Measurements from ENCODE around the gene PRPSAP1.

PRPSAP1 gene

GRCh38 chr17:76356803-76357456 is 3.2 kb upstream of the PRPSAP1 start:
- H3K27me3 ChIP-seq (replicated peaks): no peaks in the 10 kb centered on the region
- no peaks in the 10 kb centered on the region for H3K36me3 ChIP-seq (replicated peaks)
- DNase-seq: no peak
- H3K4me3 ChIP-seq (ENCODE audit: low read depth, low read length): no peak overlapping the region
- H3K27ac ChIP-seq: no peak overlapping the region
- in situ Hi-C loops (cut with HindIII; ENCODE audit: low pct_ligation_motif_present, low sequenced_read_pairs): no loop called here
- no peak for TF ChIP-seq CTCF (IDR thresholded peaks at IDR 0.05; ENCODE audit: low read depth, low read length, missing control alignments)

- H3K27ac ChIP-seq: no peak overlapping the region
- no peak for TF ChIP-seq CTCF (IDR thresholded peaks at IDR 0.05; ENCODE audit: low read depth, low read length, missing control alignments)
- no peaks in the 10 kb centered on the region for H3K36me3 ChIP-seq (replicated peaks)
- H3K27me3 ChIP-seq (replicated peaks): no peaks in the 10 kb centered on the region
- DNase-seq: no peak
- H3K4me3 ChIP-seq (ENCODE audit: low read depth, low read length): no peak overlapping the region
- in situ Hi-C loops (cut with HindIII; ENCODE audit: low pct_ligation_motif_present, low sequenced_read_pairs): no loop called here
Observed at GRCh38 chr17:76354747-76355310, 1.1 kb upstream of the PRPSAP1 start.

- no peak for TF ChIP-seq CTCF (IDR thresholded peaks at IDR 0.05; ENCODE audit: low read depth, low read length, missing control alignments)
- H3K27ac ChIP-seq: peak overlapping the region; percentile 97
- no peaks in the 10 kb centered on the region for H3K36me3 ChIP-seq (replicated peaks)
- in situ Hi-C loops (cut with HindIII; ENCODE audit: low pct_ligation_motif_present, low sequenced_read_pairs): no loop called here
- H3K4me3 ChIP-seq (ENCODE audit: low read depth, low read length): peak overlapping the region; percentile 86
- no peak for DNase-seq
- no peaks in the 10 kb centered on the region for H3K27me3 ChIP-seq (replicated peaks)
Observed at GRCh38 chr17:76354317-76354729, 607 bp upstream of the PRPSAP1 start.

GRCh38 chr17:76353004-76353598 is 615 bp downstream of the PRPSAP1 start:
- H3K4me3 ChIP-seq (ENCODE audit: low read depth, low read length): peak overlapping the region; percentile 86
- TF ChIP-seq CTCF (IDR thresholded peaks at IDR 0.05; ENCODE audit: low read depth, low read length, missing control alignments): no peak
- in situ Hi-C loops (cut with HindIII; ENCODE audit: low pct_ligation_motif_present, low sequenced_read_pairs): no loop called here
- no peaks in the 10 kb centered on the region for H3K27me3 ChIP-seq (replicated peaks)
- peak overlapping the region; percentile 97 for H3K27ac ChIP-seq
- no peak for DNase-seq
- H3K36me3 ChIP-seq (replicated peaks): no peaks in the 10 kb centered on the region

GRCh38 chr17:76351526-76352071 is 2.1 kb downstream of the PRPSAP1 start:
- peaks cover 7% of the 10 kb centered on the region for H3K36me3 ChIP-seq (replicated peaks)
- peak overlapping the region; percentile 9 for H3K4me3 ChIP-seq (ENCODE audit: low read depth, low read length)
- no peaks in the 10 kb centered on the region for H3K27me3 ChIP-seq (replicated peaks)
- H3K27ac ChIP-seq: no peak overlapping the region
- DNase-seq: no peak
- no peak for TF ChIP-seq CTCF (IDR thresholded peaks at IDR 0.05; ENCODE audit: low read depth, low read length, missing control alignments)
- in situ Hi-C loops (cut with HindIII; ENCODE audit: low pct_ligation_motif_present, low sequenced_read_pairs): no loop called here
